ENCODE results near the gene IMP4.

GRCh38 chr2:130387071-130387400, 44.3 kb downstream of the IMP4 start:
- TF ChIP-seq CHD1 (IDR thresholded peaks at IDR 0.05; ENCODE audit: low read depth, low read length) (no peak), CTCF (IDR thresholded peaks at IDR 0.05; ENCODE audit: control extremely low read depth in 1 of 3, insufficient read depth in 1 of 3, low read depth in 1 of 3, low read length in 3 of 3) (no peak), POLR2AphosphoS5 (IDR thresholded peaks at IDR 0.05; ENCODE audit: low read depth, low read length) (no peak), TAF1 (IDR thresholded peaks at IDR 0.05; ENCODE audit: low read depth, low read length) (no peak), GABPA (IDR thresholded peaks at IDR 0.05; ENCODE audit: borderline replicate concordance, insufficient read depth, low read length) (no peak), EP300 (IDR thresholded peaks at IDR 0.05; ENCODE audit: borderline replicate concordance in 1 of 2, low read depth in 2 of 2, low read length in 2 of 2) (no peak), EZH2 (IDR thresholded peaks at IDR 0.05; ENCODE audit: low read depth, low read length, severe bottlenecking) (no peak)

Data from H1 (cell line).